ENCODE data around the gene PLEKHO2. TPM values are rescaled to one million over a fixed set of nuclear protein-coding genes. Genes with fewer than 3 reads are reported as not detected.

PLEKHO2 gene
- polyA plus RNA-seq, 1 of the 3 experiments (the other 2 are of a cell fraction): 7.8 TPM

DNA sequence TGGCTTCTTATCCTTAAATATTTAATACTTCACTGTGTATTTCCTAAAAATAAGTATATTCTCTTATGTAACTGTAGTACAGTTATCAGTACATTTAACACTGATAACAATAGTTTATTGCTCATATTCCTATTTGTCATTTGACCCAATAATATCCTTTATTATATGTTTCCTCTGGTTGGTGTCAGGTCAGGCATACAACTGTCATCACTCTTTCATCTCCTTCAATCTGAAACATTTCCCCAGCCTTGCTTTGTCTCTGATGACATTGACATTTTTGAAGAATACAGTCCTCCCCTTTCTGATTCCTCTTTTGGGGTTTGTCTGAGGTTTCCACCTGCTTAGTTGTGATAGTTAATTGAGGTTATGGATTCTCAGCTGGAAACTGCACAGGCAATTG is 27.8 kb downstream of the PLEKHO2 start:
- POLR2A ChIA-PET: no interaction called here
- CTCF ChIA-PET: no interaction called here

More for the DNA sequence above, 27.8 kb downstream of the PLEKHO2 start:
- Histone ChIP-seq H3K9ac (no peak overlapping the region), H3K79me2 (ENCODE audit: insufficient read depth) (no peaks in the 10 kb centered on the region), H3K4me3 (ENCODE audit: low read depth in 2 of 2, low read length in 1 of 2) (no peak overlapping the region), H3K9me2 (no peaks in the 10 kb centered on the region), H3K4me2 (no peak overlapping the region), H3K27ac (ENCODE audit: low read depth in 2 of 2, low read length in 1 of 2) (no peak overlapping the region), H3K36me3 (replicated peaks in 1 of 2; ENCODE audit: control insufficient read depth in 1 of 2, insufficient read depth in 2 of 2, low read length in 1 of 2) (peaks cover 0 to 7% of the 10 kb centered on the region in 2 experiments), H3F3A (replicated peaks; ENCODE audit: insufficient read depth) (no peaks in the 10 kb centered on the region), H3K27me3 (ENCODE audit: insufficient read depth) (no peaks in the 10 kb centered on the region), H3K4me1 (ENCODE audit: control insufficient read depth in 1 of 2, insufficient read depth in 2 of 2, low read depth in 1 of 2, low read length in 1 of 2) (peaks cover 4 to 11% of the 10 kb centered on the region in 2 experiments; a peak in 3 of 4 replicates), H4K20me1 (ENCODE audit: insufficient read depth) (no peaks in the 10 kb centered on the region), H3K9me3 (no peaks in the 10 kb centered on the region), H2AFZ (ENCODE audit: low read depth) (no peak overlapping the region)
- TF ChIP-seq FOXM1 (IDR thresholded peaks at IDR 0.05; ENCODE audit: low read depth) (no peak), IRF3 (IDR thresholded peaks at IDR 0.05; ENCODE audit: low read depth, low read length) (no peak), MEF2A (IDR thresholded peaks at IDR 0.05; ENCODE audit: borderline replicate concordance, low read depth) (no peak), RAD21 (IDR thresholded peaks at IDR 0.05; ENCODE audit: low read length) (no peak), FOXJ3 (CRISPR knock-in tag; IDR thresholded peaks at IDR 0.05) (no peak), JUND (IDR thresholded peaks at IDR 0.05) (no peak), TAF1 (IDR thresholded peaks at IDR 0.05; ENCODE audit: borderline replicate concordance, low read depth, low read length) (no peak), CHD2 (IDR thresholded peaks at IDR 0.05; ENCODE audit: low read length, partially characterized antibody) (no peak), PBX3 (IDR thresholded peaks at IDR 0.05) (no peak), GATA2 (CRISPR knock-in tag; IDR thresholded peaks at IDR 0.05) (no peak), NFIC (IDR thresholded peaks at IDR 0.05; ENCODE audit: borderline replicate concordance) (no peak), MXI1 (IDR thresholded peaks at IDR 0.05; ENCODE audit: low read depth, low read length) (no peak), REST (IDR thresholded peaks at IDR 0.05; ENCODE audit: low read depth, low read length) (no peak)
- TF ChIP-seq, protein P1, sequence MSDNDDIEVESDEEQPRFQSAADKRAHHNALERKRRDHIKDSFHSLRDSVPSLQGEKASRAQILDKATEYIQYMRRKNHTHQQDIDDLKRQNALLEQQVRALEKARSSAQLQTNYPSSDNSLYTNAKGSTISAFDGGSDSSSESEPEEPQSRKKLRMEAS (IDR thresholded peaks at IDR 0.05; ENCODE audit: low read depth): no peak
- DNase-seq: no peak
